HCT116 (cell line): ENCODE results near the gene KTN1. TPM values are rescaled to one million over a fixed set of nuclear protein-coding genes. Genes with fewer than 3 reads are reported as not detected.

Experiments used
- ATAC-seq: fragments of 200-7000 bp; cut with Tn5 transposase; 2 replicates; pipeline ENCODE4 v1.9.1; 2020; ENCODE audit warnings: mild to moderate bottlenecking, moderate library complexity
- BruUV-seq: library from RNA; stranded (reverse); fragments of 400-500 nt; replicated peaks from 2 replicates; lab custom pipeline; 2021; lab: Mats Ljungman, UMichigan
- CTCF ChIA-PET: fragments of 300-600 bp; sonication (Branson Sonifier 250); formaldehyde crosslinking; loops from one replicate; lab custom pipeline; 2021; ENCODE audit warnings: antibody characterized with exemption; lab: Charles Lee
- POLR2A ChIA-PET: fragments of 300-600, 350-600 bp; sonication (Branson Sonifier 250); formaldehyde crosslinking; loops from one replicate; lab custom pipeline; 2021; ENCODE audit warnings: antibody characterized with exemption; lab: Charles Lee
- RAD21 ChIA-PET, 2 experiments: fragments of 300-600 bp; sonication (Branson Sonifier 250); formaldehyde crosslinking; loops; one replicate each; lab custom pipeline; 2023; ENCODE audit warnings: low total read pairs in 2 of 2; ENCODE audit not compliant: uncharacterized antibody in 2 of 2, unreplicated experiment in 2 of 2, low non-redundant PET in 1 of 2; lab: Charles Lee
- DNase-seq: peaks from one replicate; pipeline ENCODE4 v3.0.0-alpha.2; 2010; ENCODE audit warnings: low read depth, low spot score
- H2AFZ ChIP-seq: fragments of 200-600 bp; shearing (Covaris generic), sonication (generic); 2 replicates; pipeline ENCODE4 v1.6.1; 2017; ENCODE audit warnings: low read depth, mixed run types, mixed read lengths, antibody characterized with exemption, low read length; ENCODE audit not compliant: poor library complexity, severe bottlenecking
- H3K27ac ChIP-seq: 2 replicates; pipeline ENCODE4 v1.5.1; 2012; ENCODE audit warnings: low read depth, low read length
- H3K27me3 ChIP-seq: fragments of 200-600 bp; sonication (generic); 2 replicates; pipeline ENCODE4 v1.6.1; 2016; ENCODE audit warnings: mixed run types, low read length, mixed read lengths; ENCODE audit not compliant: insufficient read depth
- H3K36me3 ChIP-seq, 2 experiments: fragments of 200-500 bp in 1 of 2; fragments of 200-600 bp in 1 of 2; sonication (Bioruptor generic) in 1 of 2; sonication (generic) in 1 of 2; 2 replicates each; pipeline versions ENCODE4 v1.5.1 to v1.6.1; 2014 to 2016; ENCODE audit warnings: low read length in 2 of 2, inconsistent platforms in 1 of 2, mixed read lengths in 1 of 2, mixed run types in 1 of 2; ENCODE audit not compliant: insufficient read depth in 2 of 2, control insufficient read depth in 1 of 2
- H3K4me1 ChIP-seq, 2 experiments: fragments of 200-600 bp in 1 of 2; sonication (generic) in 1 of 2; 2 replicates each; pipeline versions ENCODE4 v1.5.1 to v1.6.1; 2012 to 2017; ENCODE audit warnings: low read length in 2 of 2, inconsistent platforms in 1 of 2, mild to moderate bottlenecking in 1 of 2, mixed read lengths in 1 of 2, mixed run types in 1 of 2, moderate library complexity in 1 of 2; ENCODE audit not compliant: insufficient read depth in 2 of 2, control insufficient read depth in 1 of 2
- H3K4me2 ChIP-seq: fragments of 200-600 bp; sonication (generic); 2 replicates; pipeline ENCODE4 v1.6.1; 2017; ENCODE audit warnings: mixed run types, low read length, mixed read lengths
- H3K4me3 ChIP-seq, 2 experiments: fragments of 200-600 bp in 1 of 2; sonication (generic) in 1 of 2; replicated peaks in 1 of 2; 2 replicates each; pipeline ENCODE4 v1.5.1; 2011 to 2016; ENCODE audit warnings: low read length in 2 of 2, control low read depth in 1 of 2, low read depth in 1 of 2, mild to moderate bottlenecking in 1 of 2, mixed read lengths in 1 of 2, mixed run types in 1 of 2
- H3K79me2 ChIP-seq: fragments of 200-600 bp; sonication (generic); 2 replicates; pipeline ENCODE4 v1.6.1; 2017; ENCODE audit warnings: mild to moderate bottlenecking, mixed run types, low read length, moderate library complexity, mixed read lengths; ENCODE audit not compliant: insufficient read depth
- H3K9ac ChIP-seq: fragments of 200-600 bp; sonication (generic); 2 replicates; pipeline ENCODE4 v1.6.1; 2016; ENCODE audit warnings: low read length, mixed read lengths
- H3K9me2 ChIP-seq: fragments of 200-600 bp; sonication (generic), shearing (Covaris generic); 2 replicates; pipeline ENCODE4 v1.6.1; 2017; ENCODE audit warnings: mixed run types, mild to moderate bottlenecking, moderate library complexity; ENCODE audit not compliant: insufficient read depth
- H3K9me3 ChIP-seq, 2 experiments: fragments of 200-500 bp in 1 of 2; fragments of 200-600 bp in 1 of 2; sonication (Bioruptor generic) in 1 of 2; sonication (generic) in 1 of 2; 2 replicates each; pipeline ENCODE4 v1.6.1; 2014 to 2017; ENCODE audit warnings: low read length in 2 of 2, mixed read lengths in 2 of 2, inconsistent platforms in 1 of 2, low read depth in 1 of 2, mild to moderate bottlenecking in 1 of 2, mixed run types in 1 of 2, moderate library complexity in 1 of 2; ENCODE audit not compliant: control insufficient read depth in 1 of 2, insufficient read depth in 1 of 2
- H4K20me1 ChIP-seq: fragments of 200-600 bp; sonication (generic), shearing (Covaris generic); 2 replicates; pipeline ENCODE4 v1.6.1; 2017; ENCODE audit warnings: mixed run types, mild to moderate bottlenecking, moderate library complexity; ENCODE audit not compliant: insufficient read depth
- ATF3 ChIP-seq: IDR thresholded peaks from 2 replicates; pipeline ENCODE4 v1.6.1; 2012
- CBX3 ChIP-seq: IDR thresholded peaks from 2 replicates; pipeline ENCODE4 v1.6.1; 2012; ENCODE audit warnings: low read depth
- CTCF ChIP-seq, 3 experiments: fragments of 200-600 bp in 1 of 3; sonication (generic) in 1 of 3; IDR thresholded peaks in 2 of 3; conservative IDR thresholded peaks in 1 of 3; 2 replicates each; pipeline ENCODE4 v1.5.1; 2012 to 2017; ENCODE audit warnings: low read depth in 2 of 3, low read length in 2 of 3, antibody characterized with exemption in 1 of 3, borderline replicate concordance in 1 of 3, control low read depth in 1 of 3, mild to moderate bottlenecking in 1 of 3, mixed read lengths in 1 of 3, mixed run types in 1 of 3, moderate library complexity in 1 of 3; ENCODE audit not compliant: insufficient read depth in 1 of 3
- ELF1 ChIP-seq: IDR thresholded peaks from 2 replicates; pipeline ENCODE4 v1.6.1; 2012; ENCODE audit warnings: low read depth, borderline replicate concordance
- EZH2 ChIP-seq: fragments of 200-600 bp; sonication (generic); IDR thresholded peaks from 2 replicates; pipeline ENCODE4 v1.6.1; 2017; ENCODE audit warnings: antibody characterized with exemption, mixed run types
- EZH2phosphoT487 ChIP-seq: fragments of 200-600 bp; IDR thresholded peaks from 2 replicates; pipeline ENCODE4 v1.6.1; 2018; ENCODE audit warnings: antibody characterized with exemption, borderline replicate concordance
- FOSL1 ChIP-seq: IDR thresholded peaks from 2 replicates; pipeline ENCODE4 v1.6.1; 2012; ENCODE audit warnings: low read depth
- MAX ChIP-seq: IDR thresholded peaks from 2 replicates; pipeline ENCODE4 v1.6.1; 2012
- POLR2AphosphoS5 ChIP-seq: IDR thresholded peaks from 2 replicates; pipeline ENCODE4 v1.6.1; 2011; ENCODE audit warnings: mild to moderate bottlenecking, low read depth, low read length, moderate library complexity
- RAD21 ChIP-seq: IDR thresholded peaks from 2 replicates; pipeline ENCODE4 v1.6.1; 2012; ENCODE audit warnings: low read depth, mild to moderate bottlenecking
- REST ChIP-seq: IDR thresholded peaks from 2 replicates; pipeline ENCODE4 v1.6.1; 2012; ENCODE audit warnings: low read depth
- SIN3A ChIP-seq: IDR thresholded peaks from 2 replicates; pipeline ENCODE4 v1.6.1; 2012; ENCODE audit warnings: low read depth
- SRF ChIP-seq: IDR thresholded peaks from 2 replicates; pipeline ENCODE4 v1.6.1; 2012; ENCODE audit warnings: low read depth
- TCF7L2 ChIP-seq: IDR thresholded peaks from 2 replicates; pipeline ENCODE4 v1.7.0; 2011; ENCODE audit warnings: borderline replicate concordance, inconsistent platforms; ENCODE audit not compliant: insufficient read depth, insufficient read length; ENCODE audit errors: extremely low read depth
- YY1 ChIP-seq: IDR thresholded peaks from 2 replicates; pipeline ENCODE4 v1.6.1; 2011; ENCODE audit warnings: low read length, low read depth, moderate library complexity, mild to moderate bottlenecking; ENCODE audit not compliant: insufficient replicate concordance; ENCODE audit errors: extremely low read depth
- intact Hi-C: fragments of 100-400 bp; cut with micrococcal nuclease; formaldehyde crosslinking; loops from 2 replicates; pipeline ENCODE4 v1.10.0; 2022
- total RNA-seq: library from RNA; stranded (reverse); gene quantifications from one replicate; pipeline ENCODE4 v1.2.1, GENCODE V29; 2021; ENCODE audit not compliant: unreplicated experiment

Gene KTN1
- total RNA-seq, 1 experiment from 2014 or later: 105 TPM

- Histone ChIP-seq H3K9me3 (no peaks in the 10 kb centered on the region), H3K9me2 (no peaks in the 10 kb centered on the region), H3K27ac (no peak overlapping the region), H4K20me1 (no peaks in the 10 kb centered on the region), H3K4me3 (no peak overlapping the region), H3K36me3 (0 out of 4 replicates have a peak, but pooled peaks cover 0 to 3% of the 10 kb centered on the region in 2 experiments), H3K27me3 (no peaks in the 10 kb centered on the region), H3K4me1 (no peaks in the 10 kb centered on the region), H2AFZ (no peak overlapping the region), H3K9ac (no peak overlapping the region), H3K4me2 (no peak overlapping the region), H3K79me2 (no peaks in the 10 kb centered on the region)
- BruUV-seq: no TSS peak
- no peak for TF ChIP-seq CTCF (IDR thresholded peaks at IDR 0.05 in 2 of 3, conservative IDR thresholded peaks at IDR 0.05 in 1 of 3; ENCODE audit: borderline replicate concordance in 1 of 3, insufficient read depth in 1 of 3, low read depth in 2 of 3, low read length in 2 of 3)
- no peak for TF ChIP-seq EZH2phosphoT487
- TF ChIP-seq CBX3: no peak
- TF ChIP-seq REST: no peak
- no peak for TF ChIP-seq ATF3
- TF ChIP-seq SIN3A: no peak
- TF ChIP-seq TCF7L2: no peak
- TF ChIP-seq FOSL1: no peak
- TF ChIP-seq RAD21: no peak
- TF ChIP-seq EZH2: no peak
- TF ChIP-seq YY1: no peak
- TF ChIP-seq SRF: no peak
- TF ChIP-seq POLR2AphosphoS5: no peak
- TF ChIP-seq MAX: no peak
- TF ChIP-seq ELF1: no peak
- DNase-seq (no peak), ATAC-seq (no peak)
- ChIA-PET RAD21 (no interaction called here), POLR2A (no interaction called here), CTCF (no interaction called here)
- intact Hi-C loops: no loop called here
Measured at GRCh38 chr14:55691659-55692058, 111.7 kb downstream of the KTN1 start.
